Smooth muscle cell (in vitro differentiated cells): Measurements from ENCODE around the gene ACAN. TPM values are rescaled to one million over a fixed set of nuclear protein-coding genes. Genes with fewer than 3 reads are reported as not detected.

Experiments used
- DNase-seq: peaks from one replicate; lab custom pipeline; 2025; ENCODE audit not compliant: unreplicated experiment; lab: John Stamatoyannopoulos, UW
- H2AFZ ChIP-seq: fragments of 200-600 bp; sonication (generic); 2 replicates; pipeline ENCODE4 v1.6.0; 2016; ENCODE audit warnings: antibody characterized with exemption, low read depth, mild to moderate bottlenecking
- H3F3A ChIP-seq: fragments of 200-600 bp; sonication (generic); 2 replicates; pipeline ENCODE4 v1.6.0; 2017; ENCODE audit warnings: antibody characterized with exemption, low read depth
- H3K27ac ChIP-seq: fragments of 200-600 bp; sonication (generic); 2 replicates; pipeline ENCODE4 v1.5.1; 2016; ENCODE audit warnings: low read depth, mild to moderate bottlenecking
- H3K27me3 ChIP-seq: fragments of 200-600 bp; sonication (generic); 2 replicates; pipeline ENCODE4 v1.6.1; 2016; ENCODE audit warnings: low read depth, mild to moderate bottlenecking
- H3K36me3 ChIP-seq: fragments of 200-600 bp; sonication (generic); 2 replicates; pipeline ENCODE4 v1.5.1; 2016; ENCODE audit warnings: low read depth
- H3K4me1 ChIP-seq: fragments of 200-600 bp; sonication (generic); 2 replicates; pipeline ENCODE4 v1.5.1; 2016; ENCODE audit warnings: low read depth
- H3K4me2 ChIP-seq: fragments of 200-600 bp; sonication (generic); 2 replicates; pipeline ENCODE4 v1.6.0; 2016; ENCODE audit warnings: mild to moderate bottlenecking
- H3K4me3 ChIP-seq: fragments of 200-600 bp; sonication (generic); 2 replicates; pipeline ENCODE4 v1.5.1; 2016; ENCODE audit warnings: mild to moderate bottlenecking
- H3K79me2 ChIP-seq: fragments of 200-600 bp; sonication (generic); 2 replicates; pipeline ENCODE4 v1.6.0; 2016; ENCODE audit warnings: low read depth, mild to moderate bottlenecking
- H3K9ac ChIP-seq: fragments of 200-600 bp; sonication (generic); 2 replicates; pipeline ENCODE4 v1.6.0; 2016; ENCODE audit warnings: low read depth
- H3K9me3 ChIP-seq: fragments of 200-600 bp; sonication (generic); replicated peaks from 2 replicates; pipeline ENCODE4 v1.5.1; 2016; ENCODE audit warnings: low read depth
- H4K20me1 ChIP-seq: fragments of 200-600 bp; sonication (generic); 2 replicates; pipeline ENCODE4 v1.6.0; 2016; ENCODE audit warnings: low read depth
- CTCF ChIP-seq: fragments of 200-600 bp; sonication (generic); IDR thresholded peaks from 2 replicates; pipeline ENCODE4 v1.5.1; 2017; ENCODE audit warnings: borderline replicate concordance, mild to moderate bottlenecking, antibody characterized with exemption; ENCODE audit not compliant: insufficient read depth, poor library complexity, severe bottlenecking
- WGBS: methylation state at CpG from one replicate; pipeline ENCODE4 v1.1.7; 2016; ENCODE audit warnings: low lambda C conversion rate; 5-methylcytosine and 5-hydroxymethylcytosine counted together
- polyA plus RNA-seq: library from polyadenylated mRNA; unstranded; fragments of >200 nt; fragmentation: Nextera tagmentation; extraction: Ambion mirVana; gene quantifications from 2 replicates; pipeline ENCODE4 v1.2.1, GENCODE V29; 2016
- total RNA-seq: library from RNA; depleted of rRNA; stranded (reverse); fragments of >200 nt; gene quantifications from 2 replicates; pipeline ENCODE4 v1.2.3, GENCODE V29; 2014

The ACAN gene
- total and polyA plus RNA-seq, 2 experiments from 2014 or later = not detected

GRCh38 chr15:88877415-88877814, 74.2 kb downstream of the ACAN start:
- Histone ChIP-seq H3K9me3 (no peaks in the 10 kb centered on the region), H3F3A (no peaks in the 10 kb centered on the region), H3K4me3 (no peak overlapping the region), H3K4me1 (no peaks in the 10 kb centered on the region), H3K27me3 (no peaks in the 10 kb centered on the region), H2AFZ (no peak overlapping the region), H3K27ac (no peak overlapping the region), H3K36me3 (no peaks in the 10 kb centered on the region), H3K79me2 (no peaks in the 10 kb centered on the region), H4K20me1 (no peaks in the 10 kb centered on the region), H3K4me2 (no peak overlapping the region), H3K9ac (no peak overlapping the region)
- 96% methylated on average over 11 of the region's 11 CpGs for WGBS
- no peak for TF ChIP-seq CTCF
- DNase-seq = no peak

- no peaks in the 10 kb centered on the region for H3K9me3 ChIP-seq
- no peaks in the 10 kb centered on the region for H3K79me2 ChIP-seq
- no peak for TF ChIP-seq CTCF
- H3F3A ChIP-seq = no peaks in the 10 kb centered on the region
- no peaks in the 10 kb centered on the region for H4K20me1 ChIP-seq
- no peak overlapping the region for H2AFZ ChIP-seq
- H3K36me3 ChIP-seq = no peaks in the 10 kb centered on the region
- no peak for DNase-seq
- no peaks in the 10 kb centered on the region for H3K27me3 ChIP-seq
- H3K9ac ChIP-seq = no peak overlapping the region
- no peaks in the 10 kb centered on the region for H3K4me1 ChIP-seq
- no peak overlapping the region for H3K4me3 ChIP-seq
- WGBS = 96% methylated on average over 22 of the region's 22 CpGs
- no peak overlapping the region for H3K4me2 ChIP-seq
- no peak overlapping the region for H3K27ac ChIP-seq
Measured at GRCh38 chr15:88877906-88878305, 74.7 kb downstream of the ACAN start.

GRCh38 chr15:88878720-88879184, 75.5 kb downstream of the ACAN start:
- Histone ChIP-seq H3K9ac (no peak overlapping the region), H2AFZ (no peak overlapping the region), H3K4me3 (no peak overlapping the region), H3K27ac (no peak overlapping the region), H3K4me2 (no peak overlapping the region), H3K4me1 (no peaks in the 10 kb centered on the region), H4K20me1 (no peaks in the 10 kb centered on the region), H3K9me3 (no peaks in the 10 kb centered on the region), H3K36me3 (no peaks in the 10 kb centered on the region), H3K79me2 (no peaks in the 10 kb centered on the region), H3F3A (no peaks in the 10 kb centered on the region), H3K27me3 (no peaks in the 10 kb centered on the region)
- peak; percentile 65 for TF ChIP-seq CTCF
- no peak for DNase-seq
- WGBS = 66% methylated on average over 18 of the region's 18 CpGs

- 97% methylated on average over 31 of the region's 31 CpGs for WGBS
- Histone ChIP-seq H3K79me2 (no peaks in the 10 kb centered on the region), H3F3A (no peaks in the 10 kb centered on the region)
Measured at GRCh38 chr15:88880944-88881740, 77.9 kb downstream of the ACAN start.

More at GRCh38 chr15:88880944-88881740, 77.9 kb downstream of the ACAN start:
- Histone ChIP-seq H2AFZ (no peak overlapping the region), H3K9me3 (no peaks in the 10 kb centered on the region), H3K4me2 (no peak overlapping the region), H4K20me1 (no peaks in the 10 kb centered on the region), H3K4me3 (no peak overlapping the region), H3K9ac (no peak overlapping the region), H3K36me3 (no peaks in the 10 kb centered on the region), H3K27me3 (no peaks in the 10 kb centered on the region), H3K4me1 (no peaks in the 10 kb centered on the region), H3K27ac (no peak overlapping the region)
- DNase-seq = no peak
- no peak for TF ChIP-seq CTCF
